ENCODE results near the gene DNM3. TPM values are rescaled to one million over a fixed set of nuclear protein-coding genes. Genes with fewer than 3 reads are reported as not detected.

DNM3 gene
- total RNA-seq, 1 experiment from 2014 or later = 2.7 TPM

- no peak overlapping the region for H3K14ac ChIP-seq (ENCODE audit: insufficient read depth, low read length)
- no peaks in the 10 kb centered on the region for H3K27me3 ChIP-seq (ENCODE audit: insufficient read depth, low read length)
- H2AFZ ChIP-seq (ENCODE audit: low read length) = no peak overlapping the region
- no peaks in the 10 kb centered on the region for H3K9me3 ChIP-seq (ENCODE audit: control insufficient read depth, low read depth, low read length)
- H2BK15ac ChIP-seq (ENCODE audit: low read depth, low read length) = no peak overlapping the region
- H3K27ac ChIP-seq (ENCODE audit: insufficient read length, low read depth, low read length) = no peak overlapping the region
- no peak overlapping the region for H2BK12ac ChIP-seq (ENCODE audit: insufficient read length, low read depth, low read length)
- H3K4ac ChIP-seq (ENCODE audit: low read depth, low read length) = no peak overlapping the region
- no peak overlapping the region for H2AK5ac ChIP-seq (ENCODE audit: insufficient read length, low read length)
- no peak overlapping the region for H2BK20ac ChIP-seq (ENCODE audit: low read depth, low read length, poor library complexity, severe bottlenecking)
- no CpG with 5 or more reads among the region's 2 CpGs for WGBS (ENCODE audit: extremely low coverage, insufficient read length, low lambda C conversion rate)
- no peaks in the 10 kb centered on the region for H3K4me1 ChIP-seq (ENCODE audit: insufficient read depth, low read length)
- no peaks in the 10 kb centered on the region for H3K23me2 ChIP-seq (ENCODE audit: insufficient read length, low read depth, low read length, poor library complexity, severe bottlenecking)
- no peak overlapping the region for H3K18ac ChIP-seq (ENCODE audit: insufficient read length, low read depth, low read length)
- Mint-ChIP-seq H3K4me1 (no peaks in the 10 kb centered on the region), H3K9me3 (peaks cover 3 to 7% of the 10 kb centered on the region in 2 experiments), H3K4me3 (no peak overlapping the region), H3K36me3 (ENCODE audit: insufficient read depth in 1 of 3, low read depth in 3 of 3) (peaks cover 0 to 5% (median 0%) of the 10 kb centered on the region in 3 experiments; a peak in 3 of 7 replicates), H3K27me3 (ENCODE audit: low read depth) (no peaks in the 10 kb centered on the region), H3K27ac (no peak overlapping the region)
- no peak overlapping the region for H2BK5ac ChIP-seq (ENCODE audit: insufficient read length, low read length)
- H4K91ac ChIP-seq (ENCODE audit: insufficient read length, low read depth, low read length) = no peak overlapping the region
- no peaks in the 10 kb centered on the region for H3K79me2 ChIP-seq (ENCODE audit: insufficient read depth, low read length)
- no peak overlapping the region for H4K5ac ChIP-seq (ENCODE audit: insufficient read length, low read depth, low read length)
- no peak overlapping the region for H3K23ac ChIP-seq (ENCODE audit: insufficient read length, low read depth, low read length)
- no peak overlapping the region for H3K9ac ChIP-seq (ENCODE audit: extremely low read depth, insufficient read length, low read length)
- H4K8ac ChIP-seq (replicated peaks; ENCODE audit: insufficient read length, low read depth, low read length) = no peak overlapping the region
- no peak for DNase-seq
- no peak overlapping the region for H3T11ph ChIP-seq (ENCODE audit: low read length)
- H3K4me2 ChIP-seq (ENCODE audit: insufficient read depth, insufficient read length, low read length) = no peak overlapping the region
- TF ChIP-seq CTCF (conservative IDR thresholded peaks at IDR 0.05) = no peak
- H2BK120ac ChIP-seq (ENCODE audit: low read depth, low read length, poor library complexity, severe bottlenecking) = no peak overlapping the region
- H4K20me1 ChIP-seq (ENCODE audit: control insufficient read depth, insufficient read depth, insufficient read length) = no peaks in the 10 kb centered on the region
- H3K79me1 ChIP-seq (ENCODE audit: insufficient read depth, low read depth, low read length, poor library complexity, severe bottlenecking) = no peaks in the 10 kb centered on the region
- no peak overlapping the region for H3K56ac ChIP-seq (ENCODE audit: insufficient read length, low read depth, low read length)
Observed at GRCh38 chr1:172308142-172308541, 466.8 kb downstream of the DNM3 start.
